HG02588 (cell line): ENCODE measurements around the gene DUSP8.

Experiments used
- ATAC-seq: cut with Tn5 transposase; IDR thresholded peaks from one replicate; pipeline ENCODE4 v1.9.1; 2021; ENCODE audit warnings: mild to moderate bottlenecking, moderate library complexity; ENCODE audit not compliant: unreplicated experiment

DUSP8 gene

GRCh38 chr11:1504581-1505290, 67.3 kb downstream of the DUSP8 start:
- ATAC-seq, result no peak

GRCh38 chr11:1504138-1504537, 67.9 kb downstream of the DUSP8 start:
- no peak for ATAC-seq
